22Rv1 (cell line): ENCODE results near the gene CELF4.
A peak's percentile ranks its signal among the peaks of the same experiment; 100 is the strongest.

Experiments used
- H3K27ac ChIP-seq: fragments of 450-650 bp; 2 replicates; pipeline ENCODE4 v1.5.1; 2017
- CTCF ChIP-seq: fragments of 450-650 bp; IDR thresholded peaks from 2 replicates; pipeline ENCODE4 v1.5.1; 2017; ENCODE audit warnings: mild to moderate bottlenecking
- ZFX ChIP-seq: fragments of 450-650 bp; IDR thresholded peaks from 2 replicates; pipeline ENCODE4 v1.6.1; 2017; ENCODE audit warnings: antibody characterized with exemption, borderline replicate concordance

CELF4 gene

GRCh38 chr18:37298816-37299215 lies 266.8 kb downstream of the CELF4 start:
- no peak for TF ChIP-seq CTCF
- no peak for TF ChIP-seq ZFX

GRCh38 chr18:37297106-37297505 lies 268.5 kb downstream of the CELF4 start:
- no peak overlapping the region for H3K27ac ChIP-seq
- no peak for TF ChIP-seq ZFX
- no peak for TF ChIP-seq CTCF

More at GRCh38 chr18:37298816-37299215, 266.8 kb downstream of the CELF4 start:
- no peak overlapping the region for H3K27ac ChIP-seq

GRCh38 chr18:37294951-37295350 lies 270.6 kb downstream of the CELF4 start:
- H3K27ac ChIP-seq: no peak overlapping the region
- TF ChIP-seq ZFX: no peak
- peak; percentile 70 for TF ChIP-seq CTCF

GRCh38 chr18:37293359-37293758 lies 272.2 kb downstream of the CELF4 start:
- TF ChIP-seq ZFX (no peak), CTCF (no peak)
- H3K27ac ChIP-seq: no peak overlapping the region

GRCh38 chr18:37289423-37289822 lies 276.2 kb downstream of the CELF4 start:
- H3K27ac ChIP-seq: no peak overlapping the region
- no peak for TF ChIP-seq CTCF
- no peak for TF ChIP-seq ZFX

- no peak overlapping the region for H3K27ac ChIP-seq
- TF ChIP-seq CTCF (no peak), ZFX (no peak)
Observed at GRCh38 chr18:37287601-37288000, 278.0 kb downstream of the CELF4 start.

- no peak overlapping the region for H3K27ac ChIP-seq
- no peak for TF ChIP-seq ZFX
- TF ChIP-seq CTCF: no peak
Observed at GRCh38 chr18:37286801-37287200, 278.8 kb downstream of the CELF4 start.
